Measurements from ENCODE around the gene TAF6.

The TAF6 gene

DNA sequence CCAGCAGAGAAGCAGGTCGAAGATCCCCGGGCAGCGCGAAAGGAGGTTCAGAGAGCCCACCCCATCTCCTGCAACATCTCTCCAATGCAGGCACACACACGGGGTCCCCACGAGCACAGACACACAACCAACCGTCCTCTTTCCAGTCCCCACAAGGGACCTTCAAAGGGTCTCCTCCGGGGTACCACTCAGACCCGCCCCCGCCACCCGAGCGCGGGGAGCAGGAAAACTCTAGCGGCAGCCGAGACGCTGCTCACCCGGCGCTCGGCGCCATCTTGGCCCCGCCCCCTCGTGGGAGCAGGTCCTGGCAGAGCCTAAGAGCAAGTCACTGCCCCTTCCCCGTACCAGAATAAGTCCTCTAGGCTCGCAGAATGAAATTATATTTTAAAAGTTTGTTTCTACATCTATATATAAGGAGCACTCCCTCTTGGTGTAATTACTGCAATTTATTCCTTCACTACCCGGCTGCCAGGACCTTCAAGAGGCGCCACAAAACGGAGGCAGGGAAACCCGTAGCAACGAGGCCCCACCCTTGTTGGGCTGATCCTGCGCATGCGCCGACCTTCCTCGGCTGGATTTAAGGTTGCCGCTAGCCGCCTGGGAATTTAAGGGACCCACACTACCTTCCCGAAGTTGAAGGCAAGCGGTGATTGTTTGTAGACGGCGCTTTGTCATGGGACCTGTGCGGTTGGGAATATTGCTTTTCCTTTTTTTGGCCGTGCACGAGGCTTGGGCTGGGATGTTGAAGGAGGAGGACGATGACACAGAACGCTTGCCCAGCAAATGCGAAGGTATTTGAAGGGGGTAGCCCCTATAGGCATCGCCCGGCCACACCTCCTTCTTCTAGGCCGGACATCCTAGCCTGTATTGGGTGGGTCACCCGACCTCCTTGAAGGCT lies at the start of gene TAF6, which contains the start of gene CNPY4:
TSS of gene TAF6 (minus strand) at position 287 of the 898 bp plus-strand sequence. CDS start 5,149 bp downstream, outside the sequence.
TSS of gene CNPY4 (plus strand) at position 563 of the 898 bp plus-strand sequence. CDS start at position 674, 111 bp downstream.
- DNase-seq: peak; percentile 83

- no peak for DNase-seq
Observed at GRCh38 chr7:100167912-100168323, 48.8 kb upstream of the TAF6 start.

DNA sequence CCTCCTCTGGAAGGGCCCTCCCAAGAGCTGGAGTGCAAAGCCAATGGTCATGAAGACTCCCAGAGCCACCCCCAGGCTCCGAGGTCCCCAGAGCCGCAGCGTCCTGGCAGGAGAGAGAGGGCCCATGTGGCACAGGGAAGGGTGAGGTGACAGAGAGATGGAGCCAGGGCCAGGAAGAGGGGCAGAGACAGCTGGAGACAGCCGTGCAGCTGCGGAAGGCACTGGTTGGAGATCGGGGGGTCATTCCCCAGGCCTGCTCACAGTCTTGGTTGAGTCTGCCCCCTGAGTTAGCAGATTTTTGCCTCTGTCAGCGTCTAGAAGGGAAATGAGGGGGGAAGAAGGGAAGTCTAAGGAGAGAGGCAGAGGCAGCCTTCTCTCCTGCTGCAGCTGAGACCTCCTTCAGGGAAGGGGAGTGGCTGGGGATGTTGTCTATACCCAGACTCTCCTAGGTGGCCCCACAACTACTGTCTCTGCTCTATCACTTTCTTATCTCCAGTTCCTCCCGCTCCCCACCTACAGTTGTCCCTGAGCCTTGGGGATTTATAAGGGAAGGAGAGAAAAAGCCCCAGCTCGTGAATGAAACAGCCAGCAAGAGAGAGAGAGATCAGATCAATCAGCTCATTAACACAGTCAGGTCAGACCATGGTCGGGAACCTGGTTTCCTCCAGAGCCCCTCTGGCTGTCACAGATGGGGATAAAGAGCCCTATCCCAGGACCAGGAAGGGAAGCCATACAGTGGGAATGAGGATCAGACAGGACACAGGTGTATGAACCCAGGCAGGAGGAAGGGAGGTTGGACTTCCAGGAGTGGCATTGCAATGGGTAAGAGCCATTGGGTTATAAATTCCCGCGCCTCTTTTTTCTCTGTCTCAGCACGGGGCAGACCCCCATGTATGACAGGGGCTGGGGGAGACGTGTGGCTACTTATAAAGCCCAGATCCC lies 48.1 kb upstream of the TAF6 start:
- no peak for DNase-seq

- no peak for DNase-seq
Observed at GRCh38 chr7:100166317-100166940, 47.3 kb upstream of the TAF6 start.

DNA sequence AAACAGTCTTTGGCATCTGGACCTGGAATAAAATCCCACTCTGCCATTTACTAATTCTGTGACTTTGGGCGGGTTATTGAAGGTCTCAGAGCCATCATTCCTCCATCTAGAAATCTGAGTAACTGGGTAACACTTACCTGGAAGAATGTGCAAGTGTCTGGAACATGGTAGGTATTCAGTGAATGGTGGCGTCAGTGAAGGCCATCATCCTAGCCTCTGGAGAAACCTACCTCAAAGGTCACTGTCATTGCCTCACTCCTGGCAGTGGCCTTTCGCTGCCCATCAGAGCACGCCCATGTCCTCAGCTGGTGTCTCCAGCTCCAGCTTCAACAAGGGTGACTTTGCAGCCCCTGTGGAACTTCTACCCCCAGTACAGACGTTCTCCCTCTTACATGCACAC lies 44.7 kb upstream of the TAF6 start:
- no peak for DNase-seq

- DNase-seq: no peak
Observed at GRCh38 chr7:100163006-100163531, 43.9 kb upstream of the TAF6 start.

GRCh38 chr7:100160067-100160466 lies 40.9 kb upstream of the TAF6 start:
- no peak for DNase-seq

GRCh38 chr7:100159099-100159623 lies 40.0 kb upstream of the TAF6 start:
- no peak for DNase-seq

- peak; percentile 80 for DNase-seq
Observed at GRCh38 chr7:100158229-100159098, 39.3 kb upstream of the TAF6 start, which contains the start of gene TRAPPC14. TRAPPC14 (minus strand) TSS chr7:100158723; CDS start chr7:100158499, 224 bp downstream.

DNA sequence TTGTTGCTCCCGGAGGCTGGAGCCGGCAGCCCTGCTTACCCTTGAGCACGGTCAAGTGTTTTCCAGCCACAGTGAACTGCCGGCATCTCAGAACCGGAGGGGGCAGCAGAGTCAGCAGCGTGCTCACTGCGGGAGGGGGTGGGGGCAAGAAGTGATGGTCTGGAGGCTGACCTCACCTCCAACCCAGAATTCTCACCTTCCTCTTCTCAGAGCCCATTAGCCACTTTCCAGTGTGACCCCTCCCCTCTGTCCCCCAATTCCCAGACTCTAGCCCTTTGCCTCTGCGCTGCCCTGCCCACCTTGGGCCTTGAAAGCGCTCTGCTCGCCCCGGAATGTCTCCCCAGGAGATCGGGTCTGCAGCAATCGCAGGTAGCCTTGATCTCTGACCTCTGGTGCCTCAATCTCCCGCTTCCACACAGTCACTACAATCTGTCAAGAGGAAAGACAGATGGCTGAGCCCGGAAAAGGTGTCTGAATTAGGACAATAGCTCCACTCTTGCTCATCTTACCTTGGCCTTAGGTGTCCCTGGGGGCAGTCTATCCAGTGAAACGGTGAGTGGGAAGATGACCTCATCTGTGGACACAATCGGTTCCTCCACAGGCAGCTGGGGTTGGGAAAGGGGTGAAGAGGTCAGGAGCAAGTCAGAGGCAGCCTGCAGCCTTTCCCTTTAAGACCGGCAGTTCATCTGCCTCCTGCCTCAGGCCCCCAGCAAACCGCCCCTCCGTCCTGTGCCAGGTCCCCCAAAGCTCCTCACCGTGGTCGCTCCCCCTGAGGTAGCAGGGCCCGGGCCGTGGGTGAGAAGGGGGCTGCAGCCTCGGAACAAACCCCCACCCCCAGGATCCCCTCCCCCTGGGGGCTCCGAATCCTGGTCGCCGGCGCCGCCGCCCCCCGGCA lies 38.4 kb upstream of the TAF6 start:
- DNase-seq: no peak

GRCh38 chr7:100157069-100157333 lies 37.8 kb upstream of the TAF6 start:
- DNase-seq: no peak

GRCh38 chr7:100156331-100157068 lies 37.3 kb upstream of the TAF6 start:
- DNase-seq: no peak

DNA sequence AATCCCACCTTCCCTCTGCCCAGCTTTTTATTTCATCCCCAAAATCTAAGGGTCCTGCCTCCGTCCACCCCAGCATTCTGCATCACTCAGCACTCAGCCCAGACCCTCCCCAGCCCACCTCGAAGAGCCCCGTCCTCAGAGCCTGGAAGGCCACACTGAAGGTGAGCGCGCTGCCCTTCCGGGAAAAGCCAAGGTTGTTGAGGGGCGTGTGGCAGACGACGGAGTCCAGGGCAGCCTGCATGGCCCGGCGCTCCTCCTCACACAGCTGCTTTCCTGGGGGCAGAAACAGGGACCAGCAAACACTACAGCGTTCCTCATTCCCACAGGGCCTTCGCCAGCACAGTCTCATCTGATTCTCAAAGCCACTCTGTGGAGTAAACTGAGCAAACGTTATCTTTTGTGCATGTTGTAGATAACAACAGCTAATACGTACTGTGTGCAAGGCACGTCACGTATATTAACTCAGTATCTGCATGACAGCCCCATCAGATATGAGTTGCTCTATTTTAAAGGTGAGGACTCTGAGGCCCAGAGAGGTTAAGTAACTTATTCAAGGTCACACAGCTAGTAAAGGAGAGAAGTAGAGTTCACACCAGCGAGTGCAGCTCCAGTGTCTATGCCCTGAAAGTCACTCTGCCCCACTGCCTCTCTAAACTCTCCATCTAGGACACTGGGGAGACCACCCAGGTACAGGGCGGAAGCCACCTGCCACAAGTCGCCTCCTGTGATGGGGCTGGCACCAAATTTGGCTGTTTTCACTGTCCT lies 36.6 kb upstream of the TAF6 start:
- DNase-seq: no peak

GRCh38 chr7:100154651-100155491 lies 35.7 kb upstream of the TAF6 start:
- DNase-seq: no peak

DNA sequence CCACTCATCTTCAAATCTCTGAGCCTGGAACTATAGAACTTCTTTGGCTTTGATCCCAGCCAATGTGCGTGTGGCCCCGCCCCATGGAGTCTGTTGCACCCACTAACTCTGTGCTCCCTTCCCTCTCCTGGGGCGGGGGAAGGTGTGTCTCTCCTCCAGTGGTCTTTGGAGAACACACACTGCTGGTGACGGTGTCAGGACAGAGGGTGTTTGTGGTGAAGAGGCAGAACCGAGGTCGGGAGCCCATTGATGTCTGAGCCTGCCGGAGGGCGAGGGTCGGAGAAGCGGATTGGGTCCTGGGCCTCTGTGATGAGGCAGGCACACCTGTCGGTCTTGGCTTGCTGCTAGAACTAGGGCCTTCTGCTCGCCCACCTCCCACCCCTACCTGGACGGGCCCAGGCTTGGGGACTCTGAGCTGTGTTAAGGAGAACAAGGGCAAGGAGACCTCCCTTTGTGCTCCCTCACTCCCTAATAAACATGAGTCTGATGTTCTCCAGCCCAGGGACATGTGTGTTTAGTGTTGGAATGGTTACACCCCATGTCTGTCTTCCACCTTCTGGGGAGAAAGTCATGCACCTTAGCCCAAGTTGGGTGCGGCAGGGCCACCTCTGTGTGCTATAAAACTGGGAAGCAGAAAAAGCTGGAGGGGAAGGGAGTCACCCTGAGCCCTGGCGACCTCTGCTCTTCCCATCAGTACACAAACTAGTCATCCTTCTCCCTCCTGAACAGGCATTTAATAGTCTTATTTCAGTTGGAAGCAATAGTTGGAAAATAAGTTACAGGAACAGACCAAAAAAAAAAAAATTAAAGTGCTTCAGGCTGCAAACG lies 34.8 kb upstream of the TAF6 start:
- no peak for DNase-seq

- DNase-seq: no peak
Observed at GRCh38 chr7:100152937-100153666, 33.9 kb upstream of the TAF6 start.

All from NCI-H187 treated with DMSO at 0.1 percent for 48 hours (cell line).